Measurements from ENCODE around the gene ADGRG6. TPM values are rescaled to one million over a fixed set of nuclear protein-coding genes. Genes with fewer than 3 reads are reported as not detected.

ADGRG6 gene
- total and polyA plus RNA-seq, 2 donors: 10.2 to 13.6 TPM

DNA sequence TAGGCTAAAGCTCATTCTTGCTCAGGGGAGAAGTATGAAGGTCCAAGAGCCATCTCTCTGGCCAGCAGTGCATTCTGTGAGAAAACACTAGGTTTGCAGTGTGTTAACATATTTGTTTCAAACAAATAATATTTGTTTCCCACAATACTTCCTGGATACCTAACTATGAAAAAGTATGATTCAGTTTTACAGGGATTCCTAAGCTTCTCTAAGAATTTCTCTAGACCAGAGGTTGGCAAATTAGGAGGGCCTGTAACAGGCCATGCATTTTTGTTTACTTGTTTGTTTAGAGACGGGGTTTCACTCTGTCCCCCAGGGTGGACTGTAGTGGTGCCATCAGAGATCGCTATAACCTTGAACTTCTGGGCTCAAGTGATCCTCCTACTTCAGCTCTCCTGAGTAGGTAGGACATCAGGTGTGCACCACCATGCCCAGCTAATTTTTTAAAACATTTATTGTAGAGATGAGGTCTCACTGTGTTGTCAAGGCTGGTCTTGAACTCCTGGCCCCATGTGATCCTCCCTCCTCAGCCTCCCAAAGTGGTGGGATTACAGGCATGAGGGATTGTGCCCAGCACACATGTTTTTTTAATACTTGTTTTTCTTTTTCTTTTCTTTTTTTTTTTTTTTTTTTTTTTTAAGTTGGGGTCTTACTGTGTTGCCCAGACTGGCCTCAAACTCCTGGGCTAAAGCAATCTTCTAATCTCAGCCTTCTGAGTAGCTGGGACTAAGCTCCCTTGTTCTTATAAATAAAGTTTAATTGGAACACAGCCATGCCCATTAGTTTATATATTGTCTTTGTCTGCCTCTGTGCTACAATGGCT, 71.7 kb downstream of the ADGRG6 start:
- Histone ChIP-seq H3K4me1 (ENCODE audit: control insufficient read depth in 2 of 2, insufficient read depth in 2 of 2, low read length in 2 of 2) (no peaks in the 10 kb centered on the region), H3K9me3 (ENCODE audit: control insufficient read depth in 2 of 2, insufficient read depth in 1 of 2, low read length in 1 of 2) (no peaks in the 10 kb centered on the region), H3K4me3 (ENCODE audit: low read length in 2 of 2) (no peak overlapping the region), H3K36me3 (ENCODE audit: control insufficient read depth in 2 of 2, insufficient read depth in 2 of 2, low read length in 1 of 2) (no peaks in the 10 kb centered on the region), H3K27ac (ENCODE audit: low read depth in 1 of 2, low read length in 1 of 2) (no peak overlapping the region), H3K27me3 (ENCODE audit: control insufficient read depth in 2 of 2, insufficient read depth in 1 of 2, low read length in 1 of 2) (no peaks in the 10 kb centered on the region)
- no peak for DNase-seq (ENCODE audit: low read depth in 6 of 9, low spot score in 9 of 9)
- WGBS: 97% methylated on average over 2 of the region's 2 CpGs

DNA sequence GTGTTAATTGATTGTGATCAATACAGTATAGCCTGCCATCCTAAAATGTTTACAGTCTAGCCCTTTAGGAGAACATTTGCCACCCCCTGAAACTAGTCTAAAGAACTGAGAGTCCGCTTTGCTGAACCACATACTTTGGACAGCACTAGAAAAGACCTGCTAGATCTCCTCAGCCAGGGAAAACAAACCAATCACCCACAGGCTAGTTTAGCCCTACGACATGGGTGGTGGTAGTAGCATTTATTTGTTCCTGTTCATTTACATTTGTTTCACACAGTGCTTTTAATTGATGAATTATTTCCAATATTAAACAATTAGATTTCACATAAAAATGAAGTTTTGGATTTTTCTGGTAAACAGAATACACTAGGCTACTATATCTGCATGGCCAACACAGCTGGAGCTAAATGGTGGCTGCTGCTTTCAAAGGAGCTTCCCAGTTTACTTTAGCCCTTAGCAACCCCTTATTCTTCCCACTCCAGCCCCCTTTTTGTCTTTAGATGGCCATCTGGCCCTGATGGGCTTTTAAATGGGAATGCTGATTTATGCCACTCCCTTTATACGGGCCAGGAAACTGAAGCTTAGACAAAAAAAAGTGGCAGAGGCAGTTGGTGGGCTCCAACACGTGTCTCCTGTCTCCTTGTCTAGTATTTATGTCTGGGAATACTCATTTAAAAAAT, 72.4 kb downstream of the ADGRG6 start:
- Histone ChIP-seq H3K9me3 (ENCODE audit: control insufficient read depth in 2 of 2, insufficient read depth in 1 of 2, low read length in 1 of 2) (no peaks in the 10 kb centered on the region), H3K4me1 (ENCODE audit: control insufficient read depth in 2 of 2, insufficient read depth in 2 of 2, low read length in 2 of 2) (no peaks in the 10 kb centered on the region), H3K36me3 (ENCODE audit: control insufficient read depth in 2 of 2, insufficient read depth in 2 of 2, low read length in 1 of 2) (no peaks in the 10 kb centered on the region), H3K27ac (ENCODE audit: low read depth in 1 of 2, low read length in 1 of 2) (no peak overlapping the region), H3K4me3 (ENCODE audit: low read length in 2 of 2) (no peak overlapping the region), H3K27me3 (ENCODE audit: control insufficient read depth in 2 of 2, insufficient read depth in 1 of 2, low read length in 1 of 2) (no peaks in the 10 kb centered on the region)
- no peak for DNase-seq (ENCODE audit: low read depth in 6 of 9, low spot score in 9 of 9)
- 92% methylated on average over 4 of the region's 4 CpGs for WGBS

DNA sequence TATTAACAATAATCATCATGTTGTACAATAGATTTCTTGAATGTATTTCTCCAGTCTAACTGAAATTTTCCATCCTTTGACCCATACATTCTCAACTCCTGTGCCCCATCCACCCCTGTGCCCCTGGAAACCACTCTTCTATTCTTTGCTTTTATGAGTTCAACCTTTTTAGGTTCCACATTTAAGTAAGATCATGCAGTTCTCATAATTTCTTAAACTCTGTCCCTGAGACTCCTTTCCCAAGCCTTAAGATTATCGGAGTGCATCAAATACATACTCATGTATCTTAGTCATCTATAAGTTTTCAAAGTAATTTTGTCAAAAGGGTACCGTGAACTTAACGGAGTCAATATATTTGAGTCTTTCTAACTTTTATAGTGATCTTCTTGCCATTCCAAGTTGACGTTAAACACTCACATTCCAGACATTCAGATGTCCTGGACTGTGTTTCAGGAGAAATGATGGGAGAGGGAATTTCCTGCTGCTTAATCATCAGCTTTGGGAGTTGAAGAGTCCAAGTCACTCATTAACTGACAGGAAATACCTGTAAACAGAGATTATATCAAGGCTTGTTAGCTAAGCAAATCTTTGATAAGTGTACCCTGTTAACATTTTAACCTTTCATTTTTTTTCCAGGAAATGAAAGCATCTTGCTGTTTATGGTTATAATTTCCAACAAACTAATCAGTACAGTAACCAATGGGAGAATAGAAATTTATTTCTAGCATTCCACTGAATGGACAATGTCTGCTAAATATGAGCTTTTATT, 73.3 kb downstream of the ADGRG6 start:
- no peaks in the 10 kb centered on the region for H3K36me3 ChIP-seq (ENCODE audit: control insufficient read depth in 2 of 2, insufficient read depth in 2 of 2, low read length in 1 of 2)
- DNase-seq (ENCODE audit: low read depth in 6 of 9, low spot score in 9 of 9): peak in 1 of 9 donors; percentile 16
- H3K27ac ChIP-seq (ENCODE audit: low read depth in 1 of 2, low read length in 1 of 2): no peak overlapping the region
- no peaks in the 10 kb centered on the region for H3K9me3 ChIP-seq (ENCODE audit: control insufficient read depth in 2 of 2, insufficient read depth in 1 of 2, low read length in 1 of 2)
- no peaks in the 10 kb centered on the region for H3K27me3 ChIP-seq (ENCODE audit: control insufficient read depth in 2 of 2, insufficient read depth in 1 of 2, low read length in 1 of 2)
- H3K4me1 ChIP-seq (ENCODE audit: control insufficient read depth in 2 of 2, insufficient read depth in 2 of 2, low read length in 2 of 2): no peaks in the 10 kb centered on the region
- WGBS: 93% methylated on average over 4 of the region's 4 CpGs
- no peak overlapping the region for H3K4me3 ChIP-seq (ENCODE audit: low read length in 2 of 2)

DNA sequence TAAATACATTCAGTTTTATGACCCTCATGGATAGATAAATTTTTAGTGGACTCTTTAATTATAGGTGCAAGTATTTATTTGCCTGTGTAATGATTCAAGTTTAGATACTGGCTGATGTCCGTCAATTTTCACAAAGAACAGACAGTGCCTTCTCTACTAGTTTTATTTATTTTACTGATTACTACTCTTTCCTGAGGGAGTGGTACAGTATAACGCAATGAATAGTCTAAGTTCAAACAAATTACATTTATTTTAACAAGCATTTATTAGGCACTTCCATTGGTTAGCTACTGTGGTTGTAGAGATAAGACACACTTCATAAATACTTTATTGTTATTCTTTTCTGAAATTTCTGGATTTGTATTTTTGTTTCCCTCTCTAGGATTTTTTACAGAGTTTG, 74.3 kb downstream of the ADGRG6 start:
- 97% methylated on average over 2 of the region's 2 CpGs for WGBS
- Histone ChIP-seq H3K4me1 (ENCODE audit: control insufficient read depth in 2 of 2, insufficient read depth in 2 of 2, low read length in 2 of 2) (no peaks in the 10 kb centered on the region), H3K9me3 (ENCODE audit: control insufficient read depth in 2 of 2, insufficient read depth in 1 of 2, low read length in 1 of 2) (no peaks in the 10 kb centered on the region), H3K4me3 (ENCODE audit: low read length in 2 of 2) (no peak overlapping the region), H3K36me3 (ENCODE audit: control insufficient read depth in 2 of 2, insufficient read depth in 2 of 2, low read length in 1 of 2) (no peaks in the 10 kb centered on the region), H3K27ac (ENCODE audit: low read depth in 1 of 2, low read length in 1 of 2) (no peak overlapping the region), H3K27me3 (ENCODE audit: control insufficient read depth in 2 of 2, insufficient read depth in 1 of 2, low read length in 1 of 2) (no peaks in the 10 kb centered on the region)
- no peak for DNase-seq (ENCODE audit: low read depth in 6 of 9, low spot score in 9 of 9)

DNA sequence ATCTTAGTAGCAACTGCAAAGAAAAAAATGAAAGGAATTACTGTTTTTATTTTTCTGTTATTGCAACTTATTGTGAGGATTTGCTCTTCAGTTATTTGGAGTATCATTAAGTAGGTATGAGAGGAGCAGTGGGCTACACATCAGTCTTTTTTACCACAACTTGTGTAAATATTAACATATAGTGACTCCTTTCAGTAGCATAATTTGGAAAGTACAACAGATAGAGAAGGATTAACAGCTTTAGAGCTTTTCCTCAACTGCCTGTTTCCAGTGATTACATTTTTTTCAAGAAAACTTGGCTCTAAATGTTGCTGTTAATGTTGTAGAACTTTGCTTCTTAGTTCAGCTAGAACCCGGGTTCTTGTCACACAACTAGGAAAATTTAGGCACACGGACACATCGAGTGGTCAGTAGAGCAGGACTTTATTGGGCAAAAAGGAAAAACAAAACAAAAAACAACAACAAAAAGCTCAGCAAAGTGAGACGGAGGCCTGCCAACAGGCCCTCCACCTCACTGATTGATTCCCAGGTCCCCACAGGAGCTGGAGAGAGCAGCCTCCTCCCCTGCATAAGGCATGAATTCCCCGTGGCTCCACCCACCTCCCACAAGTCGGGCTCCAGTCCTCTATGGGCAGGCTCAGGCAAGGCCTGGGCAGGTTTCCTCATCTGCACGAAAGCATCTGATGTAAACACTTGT, 75.1 kb downstream of the ADGRG6 start:
- WGBS: 87% methylated on average over 7 of the region's 7 CpGs
- DNase-seq (ENCODE audit: low read depth in 6 of 9, low spot score in 9 of 9): no peak
- Histone ChIP-seq H3K4me3 (ENCODE audit: low read length in 2 of 2) (no peak overlapping the region), H3K36me3 (ENCODE audit: control insufficient read depth in 2 of 2, insufficient read depth in 2 of 2, low read length in 1 of 2) (no peaks in the 10 kb centered on the region), H3K4me1 (ENCODE audit: control insufficient read depth in 2 of 2, insufficient read depth in 2 of 2, low read length in 2 of 2) (no peaks in the 10 kb centered on the region), H3K27me3 (ENCODE audit: control insufficient read depth in 2 of 2, insufficient read depth in 1 of 2, low read length in 1 of 2) (no peaks in the 10 kb centered on the region), H3K27ac (ENCODE audit: low read depth in 1 of 2, low read length in 1 of 2) (peak overlapping the region in 1 of 2 donors; percentile 21), H3K9me3 (ENCODE audit: control insufficient read depth in 2 of 2, insufficient read depth in 1 of 2, low read length in 1 of 2) (no peaks in the 10 kb centered on the region)

DNA sequence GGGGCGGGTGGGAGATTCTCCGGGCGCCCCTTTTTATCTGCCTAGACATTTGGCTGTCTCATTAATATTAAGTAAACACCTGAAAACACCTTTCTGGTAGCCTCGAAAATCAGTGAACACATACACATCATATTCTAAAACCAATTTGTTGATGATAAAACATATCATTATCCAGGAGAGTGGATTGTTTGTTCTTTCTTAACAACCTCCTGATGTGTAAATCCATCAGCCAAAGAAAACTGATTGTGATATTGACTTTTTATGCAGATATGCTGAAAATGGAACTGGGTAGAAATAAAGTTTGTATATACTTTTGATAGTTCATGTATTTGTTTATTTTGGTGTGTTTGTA, 75.7 kb downstream of the ADGRG6 start:
- no peak overlapping the region for H3K27ac ChIP-seq (ENCODE audit: low read depth in 1 of 2, low read length in 1 of 2)
- H3K4me3 ChIP-seq (ENCODE audit: low read length in 2 of 2): no peak overlapping the region
- no peaks in the 10 kb centered on the region for H3K9me3 ChIP-seq (ENCODE audit: control insufficient read depth in 2 of 2, insufficient read depth in 1 of 2, low read length in 1 of 2)
- WGBS: 91% methylated on average over 4 of the region's 4 CpGs
- no peaks in the 10 kb centered on the region for H3K27me3 ChIP-seq (ENCODE audit: control insufficient read depth in 2 of 2, insufficient read depth in 1 of 2, low read length in 1 of 2)
- H3K36me3 ChIP-seq (ENCODE audit: control insufficient read depth in 2 of 2, insufficient read depth in 2 of 2, low read length in 1 of 2): no peaks in the 10 kb centered on the region
- no peak for DNase-seq (ENCODE audit: low read depth in 6 of 9, low spot score in 9 of 9)
- H3K4me1 ChIP-seq (ENCODE audit: control insufficient read depth in 2 of 2, insufficient read depth in 2 of 2, low read length in 2 of 2): no peaks in the 10 kb centered on the region

DNA sequence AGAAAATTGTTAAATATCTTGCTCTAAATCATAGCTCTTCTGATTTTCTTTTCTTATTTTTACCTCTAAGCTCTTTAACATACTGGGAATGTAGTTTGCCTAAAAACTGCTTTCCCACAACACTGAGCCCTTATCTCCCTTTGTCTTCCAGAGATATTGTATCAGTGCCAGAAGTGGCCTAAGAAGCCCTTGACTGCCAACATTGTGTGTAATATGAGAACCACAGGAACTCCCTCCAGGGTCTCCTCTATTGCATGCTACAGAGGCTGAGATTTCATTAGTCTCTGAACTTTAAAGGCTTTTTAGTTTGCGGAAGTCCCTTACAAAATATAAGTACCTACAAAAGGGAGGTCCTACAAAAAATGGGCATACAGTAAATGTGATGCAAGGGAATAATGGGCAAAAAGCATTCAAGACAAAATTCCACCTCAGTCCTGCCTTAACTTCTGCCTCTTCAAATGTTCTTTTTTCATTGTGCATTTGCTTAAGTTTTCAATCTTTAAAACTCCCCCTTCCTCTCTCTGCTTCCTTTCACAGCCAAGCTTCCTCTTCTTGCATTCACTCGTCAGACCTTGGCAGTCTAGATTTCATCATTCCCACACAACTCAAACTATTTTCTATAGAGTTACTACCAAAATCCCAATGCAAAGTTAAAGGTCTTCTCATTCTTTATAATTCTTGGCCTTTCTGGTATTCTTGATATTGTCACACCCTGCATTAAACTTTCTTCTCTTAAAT, 76.5 kb downstream of the ADGRG6 start:
- peak in 1 of 9 donors; percentile 29 for DNase-seq (ENCODE audit: low read depth in 6 of 9, low spot score in 9 of 9)

DNA sequence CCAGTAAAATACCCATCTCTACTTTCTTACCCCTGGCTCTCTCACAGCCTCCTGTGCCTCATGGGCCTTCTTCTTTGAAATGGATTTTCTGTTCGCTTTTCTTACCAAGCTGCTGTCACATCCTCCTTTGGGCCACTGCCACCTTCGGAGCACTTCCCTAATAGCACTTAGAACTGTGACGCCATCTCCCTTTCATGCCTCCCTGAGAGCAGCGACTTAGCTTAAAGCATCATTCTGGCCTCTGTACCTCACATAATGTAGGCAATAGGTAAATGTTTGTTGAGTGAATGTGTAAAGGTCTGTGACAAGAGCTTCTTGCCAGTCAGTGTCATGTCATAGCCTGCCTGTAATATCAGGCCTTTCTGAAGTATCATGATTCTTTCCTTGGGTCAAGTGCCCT, 78.8 kb downstream of the ADGRG6 start:
- H3K4me1 ChIP-seq (ENCODE audit: control insufficient read depth in 2 of 2, insufficient read depth in 2 of 2, low read length in 2 of 2): no peaks in the 10 kb centered on the region
- no peaks in the 10 kb centered on the region for H3K9me3 ChIP-seq (ENCODE audit: control insufficient read depth in 2 of 2, insufficient read depth in 1 of 2, low read length in 1 of 2)
- no peaks in the 10 kb centered on the region for H3K27me3 ChIP-seq (ENCODE audit: control insufficient read depth in 2 of 2, insufficient read depth in 1 of 2, low read length in 1 of 2)
- H3K27ac ChIP-seq (ENCODE audit: low read depth in 1 of 2, low read length in 1 of 2): no peak overlapping the region
- H3K4me3 ChIP-seq (ENCODE audit: low read length in 2 of 2): no peak overlapping the region
- 83% methylated on average over 4 of the region's 4 CpGs for WGBS
- DNase-seq (ENCODE audit: low read depth in 6 of 9, low spot score in 9 of 9): no peak
- no peaks in the 10 kb centered on the region for H3K36me3 ChIP-seq (ENCODE audit: control insufficient read depth in 2 of 2, insufficient read depth in 2 of 2, low read length in 1 of 2)

More for the DNA sequence above, 76.5 kb downstream of the ADGRG6 start:
- Histone ChIP-seq H3K4me3 (ENCODE audit: low read length in 2 of 2) (no peak overlapping the region), H3K9me3 (ENCODE audit: control insufficient read depth in 2 of 2, insufficient read depth in 1 of 2, low read length in 1 of 2) (no peaks in the 10 kb centered on the region), H3K27ac (ENCODE audit: low read depth in 1 of 2, low read length in 1 of 2) (peak overlapping the region; percentile 38 to 46), H3K36me3 (ENCODE audit: control insufficient read depth in 2 of 2, insufficient read depth in 2 of 2, low read length in 1 of 2) (no peaks in the 10 kb centered on the region), H3K4me1 (ENCODE audit: control insufficient read depth in 2 of 2, insufficient read depth in 2 of 2, low read length in 2 of 2) (no peaks in the 10 kb centered on the region), H3K27me3 (ENCODE audit: control insufficient read depth in 2 of 2, insufficient read depth in 1 of 2, low read length in 1 of 2) (no peaks in the 10 kb centered on the region)
- 53% methylated on average over 2 of the region's 2 CpGs for WGBS
